Skeletal muscle cell (primary cell): Measurements from ENCODE around the gene CERS4.

ENCODE experiments used
- DNase-seq: peaks from one replicate; pipeline ENCODE4 v3.0.0-alpha.2; 2010; ENCODE audit warnings: low read depth
- H3K4me3 ChIP-seq: 2 replicates; pipeline ENCODE4 v1.5.1; 2011; ENCODE audit warnings: low read depth, mild to moderate bottlenecking, control low read depth, low read length, moderate library complexity

Gene CERS4

DNA sequence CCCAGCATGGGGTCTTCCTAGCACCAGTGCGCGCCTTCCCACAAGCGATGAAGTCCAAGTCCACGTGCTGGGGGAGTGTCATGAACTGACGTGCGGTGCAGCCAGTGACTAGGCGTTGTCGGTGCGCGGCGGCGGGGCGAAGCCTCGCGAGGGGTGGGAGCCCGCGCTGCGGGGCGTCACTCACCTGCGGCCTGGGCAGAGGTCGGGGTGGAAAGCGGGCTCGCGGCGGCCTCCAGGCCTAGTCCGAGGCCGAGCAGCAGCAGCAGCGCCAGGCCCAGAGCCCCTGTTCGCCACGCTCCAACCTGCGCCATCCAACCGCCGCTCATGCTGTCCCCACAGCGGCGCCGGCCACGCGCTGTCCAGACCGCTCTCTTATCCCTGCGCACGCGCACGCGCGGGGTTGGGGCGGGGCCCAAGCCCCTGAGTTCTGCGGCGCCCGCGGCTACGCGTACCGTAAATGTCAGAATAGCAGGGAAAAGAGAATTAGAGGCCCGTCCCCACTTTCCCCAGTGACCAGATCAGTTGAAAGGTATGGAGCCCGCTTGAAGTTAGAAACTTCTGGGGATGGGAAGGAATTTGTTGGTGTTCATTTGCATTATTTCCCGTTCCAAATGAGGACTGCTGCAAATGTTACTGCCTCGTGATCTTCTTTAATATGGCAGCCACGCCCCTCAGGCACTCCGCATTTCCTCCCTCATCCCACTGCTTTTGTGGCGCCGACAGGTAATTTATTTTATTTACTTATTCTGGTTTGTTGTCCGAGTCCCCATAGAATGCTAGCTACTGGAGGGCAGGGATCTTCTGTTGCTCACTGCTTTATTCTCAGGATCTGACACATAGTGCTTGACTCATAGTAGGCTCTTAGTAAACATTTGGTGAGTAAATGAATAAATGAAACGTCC, 99.0 kb downstream of the CERS4 start, which contains the start of gene CD320:
Gene CD320 (minus strand): TSS at position 394 of the 902 bp plus-strand sequence. CDS start 68 bp downstream, at position 326.
- peak within 1 kb of the TSS; percentile 69 for H3K4me3 ChIP-seq
- DNase-seq, result peak; percentile 56

DNA sequence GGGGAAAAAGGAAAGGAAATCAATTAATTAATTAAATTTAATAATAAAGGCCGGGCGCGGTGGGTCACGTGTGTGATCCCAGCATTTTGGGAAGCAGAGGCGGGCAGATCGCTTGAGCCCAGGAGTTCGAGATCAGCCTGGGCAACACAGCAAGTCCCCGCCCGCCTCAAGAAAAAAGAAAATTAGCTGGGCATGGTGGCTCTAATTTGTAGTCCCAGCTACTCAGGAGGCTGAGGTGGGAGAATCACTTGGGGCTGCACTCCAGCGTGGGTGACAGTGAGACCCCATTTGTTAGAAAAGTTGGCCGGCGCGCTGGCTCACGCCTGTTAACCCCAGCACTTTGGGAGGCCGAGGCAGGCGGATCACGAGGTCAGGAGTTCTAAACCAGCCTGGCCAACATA, 99.7 kb downstream of the CERS4 start:
- no peak for DNase-seq
- H3K4me3 ChIP-seq, result peak overlapping the region; percentile 69

DNA sequence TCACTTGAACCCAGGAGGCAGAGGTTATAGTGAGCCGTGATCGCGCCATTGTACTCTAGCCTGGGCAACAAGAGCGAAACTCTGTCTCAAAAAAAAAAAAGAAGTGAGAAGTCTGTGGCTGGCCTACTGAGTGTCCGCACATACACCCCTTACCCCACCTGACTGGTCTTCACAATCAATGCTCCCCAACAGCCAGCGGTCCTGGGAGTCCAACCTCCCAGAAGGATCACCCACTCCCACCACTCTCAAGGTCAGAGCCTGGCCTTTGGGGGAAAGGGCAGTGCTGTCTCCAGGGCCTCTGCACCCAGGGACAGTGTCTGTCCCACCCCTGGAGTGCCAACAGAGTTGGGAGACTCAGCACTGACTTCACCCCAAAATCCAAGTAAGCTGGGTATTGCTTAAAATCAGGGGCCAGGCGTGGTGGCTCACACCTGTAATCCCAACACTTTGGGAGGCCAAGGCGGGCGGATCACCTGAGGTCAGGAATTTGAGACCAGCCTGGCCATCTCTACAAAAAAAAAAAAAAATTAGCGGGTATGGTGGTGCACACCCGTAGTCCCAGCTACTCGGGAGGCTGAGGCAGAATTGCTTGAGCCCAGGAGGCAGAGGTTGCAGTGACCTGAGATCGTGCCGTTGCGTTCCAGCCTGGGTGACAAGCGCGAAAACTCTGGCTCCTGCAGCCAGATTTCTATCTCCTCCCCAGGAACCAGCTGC, 101.3 kb downstream of the CERS4 start:
- no peak overlapping the region for H3K4me3 ChIP-seq
- no peak for DNase-seq

DNA sequence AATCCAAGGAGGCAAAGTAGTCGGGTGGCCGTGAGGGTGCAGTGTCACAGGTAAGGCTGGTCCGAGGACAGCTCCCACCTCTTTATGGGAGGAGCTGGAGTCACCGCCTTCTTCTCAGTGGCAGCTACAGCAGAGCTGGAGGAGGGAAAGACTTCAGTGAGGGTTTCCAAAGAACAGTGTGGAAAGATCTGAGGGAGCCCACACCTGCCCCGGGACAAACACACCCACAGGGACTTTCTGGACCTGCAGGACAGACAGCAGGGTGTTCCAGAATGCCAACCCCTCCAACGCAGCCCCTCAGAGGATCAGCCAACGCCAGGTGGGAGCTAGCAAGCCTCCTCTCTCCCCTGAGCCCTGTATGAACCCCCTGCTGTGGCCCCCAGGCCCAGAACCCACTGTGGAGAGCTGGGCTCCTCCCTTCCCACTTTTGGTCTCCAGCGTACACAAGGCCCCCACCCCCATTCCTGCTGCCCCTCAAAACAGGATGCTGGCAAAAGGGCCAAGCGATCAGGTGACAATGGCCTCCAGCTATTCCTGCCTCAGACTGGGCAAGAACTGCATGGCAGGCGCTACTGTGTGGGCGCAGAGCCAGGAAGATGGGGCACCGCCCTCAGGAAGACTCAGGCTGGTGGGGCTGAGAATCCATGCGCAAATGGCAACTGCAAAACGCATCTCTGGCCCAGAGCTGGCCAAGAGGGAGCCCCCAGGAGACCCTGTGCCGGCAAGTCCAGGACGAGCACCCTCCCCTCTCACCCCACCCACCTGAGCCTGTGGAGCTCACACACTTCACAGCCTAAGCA, 102.5 kb downstream of the CERS4 start:
- no peak overlapping the region for H3K4me3 ChIP-seq
- DNase-seq, result no peak
